Breast epithelium (tissue), 3 donors: Measurements from ENCODE around the gene TMEM267.

Experiments used
- POLR2A ChIP-seq: fragments of 450-650 bp; IDR thresholded peaks from one replicate; pipeline ENCODE4 v1.6.1; 2016; ENCODE audit warnings: antibody characterized with exemption, mild to moderate bottlenecking, moderate library complexity
- TF ChIP-seq, protein P1 (sequence below), 3 donors: fragments of 450-650 bp; IDR thresholded peaks; one replicate each; pipeline ENCODE4 v1.5.1; 2016 to 2017; ENCODE audit warnings: antibody characterized with exemption in 3 of 3, mild to moderate bottlenecking in 3 of 3, moderate library complexity in 3 of 3

DNA sequence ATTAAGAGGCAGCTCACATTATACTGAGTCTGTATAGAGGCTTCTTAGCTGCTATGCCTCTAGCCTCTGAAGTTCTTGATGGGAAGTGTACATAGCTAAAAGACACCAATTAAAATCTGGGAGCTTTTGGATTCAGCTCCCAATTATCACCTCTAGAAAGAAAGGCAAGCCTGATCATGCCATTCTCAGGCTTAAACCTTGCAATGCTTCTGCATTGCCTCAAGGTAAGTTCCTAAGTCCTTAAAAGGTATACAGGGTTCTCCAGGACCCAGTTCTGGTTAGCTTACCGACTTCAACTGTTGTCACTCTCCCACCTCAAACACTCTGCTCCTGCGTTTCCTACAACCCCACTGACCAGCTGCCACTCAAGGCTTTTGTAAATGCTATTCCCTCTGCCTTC lies 54.0 kb downstream of the TMEM267 start:
- TF ChIP-seq, protein P1, sequence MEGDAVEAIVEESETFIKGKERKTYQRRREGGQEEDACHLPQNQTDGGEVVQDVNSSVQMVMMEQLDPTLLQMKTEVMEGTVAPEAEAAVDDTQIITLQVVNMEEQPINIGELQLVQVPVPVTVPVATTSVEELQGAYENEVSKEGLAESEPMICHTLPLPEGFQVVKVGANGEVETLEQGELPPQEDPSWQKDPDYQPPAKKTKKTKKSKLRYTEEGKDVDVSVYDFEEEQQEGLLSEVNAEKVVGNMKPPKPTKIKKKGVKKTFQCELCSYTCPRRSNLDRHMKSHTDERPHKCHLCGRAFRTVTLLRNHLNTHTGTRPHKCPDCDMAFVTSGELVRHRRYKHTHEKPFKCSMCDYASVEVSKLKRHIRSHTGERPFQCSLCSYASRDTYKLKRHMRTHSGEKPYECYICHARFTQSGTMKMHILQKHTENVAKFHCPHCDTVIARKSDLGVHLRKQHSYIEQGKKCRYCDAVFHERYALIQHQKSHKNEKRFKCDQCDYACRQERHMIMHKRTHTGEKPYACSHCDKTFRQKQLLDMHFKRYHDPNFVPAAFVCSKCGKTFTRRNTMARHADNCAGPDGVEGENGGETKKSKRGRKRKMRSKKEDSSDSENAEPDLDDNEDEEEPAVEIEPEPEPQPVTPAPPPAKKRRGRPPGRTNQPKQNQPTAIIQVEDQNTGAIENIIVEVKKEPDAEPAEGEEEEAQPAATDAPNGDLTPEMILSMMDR (IDR thresholded peaks at IDR 0.05) = no peak
- TF ChIP-seq POLR2A = no peak
